Measurements from ENCODE around the gene CCDC181. TPM values are rescaled to one million over a fixed set of nuclear protein-coding genes. Genes with fewer than 3 reads are reported as not detected.
"Not testable (repeated sequence)": the region's sequence is repeated elsewhere in the genome, so short reads cannot be mapped to it uniquely, and the experiment has no call there.

CCDC181 gene
- polyA plus RNA-seq, 2 of the 4 experiments (the other 2 are of a cell fraction) = 0.26 to 0.35 TPM

DNA sequence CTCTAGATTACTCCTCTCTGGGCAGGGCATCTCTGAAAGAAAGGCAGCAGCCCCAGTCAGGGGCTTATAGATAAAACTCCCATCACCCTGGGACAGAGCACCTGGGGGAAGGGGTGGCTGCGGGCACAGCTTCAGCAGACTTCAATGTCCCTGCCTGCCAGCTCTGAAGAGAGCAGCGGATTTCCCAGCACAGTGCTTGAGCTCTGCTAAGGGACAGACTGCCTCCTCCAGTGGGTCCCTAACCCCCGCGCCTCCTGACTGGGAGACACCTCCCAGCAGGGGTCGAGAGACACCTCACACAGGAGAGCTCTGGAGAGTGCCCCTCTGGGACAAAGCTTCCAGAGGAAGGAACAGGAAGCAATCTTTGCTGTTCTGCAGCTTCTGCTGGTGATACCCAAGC is 18.9 kb downstream of the CCDC181 start:
- POLR2A ChIA-PET; H3K9me3 ChIP-seq; H3K4me3 ChIP-seq; H3K4me2 ChIP-seq; CTCF ChIA-PET; H3K27ac ChIP-seq; H3K4me1 ChIP-seq; DNase-seq (ENCODE audit: low read depth in 1 of 2, low spot score in 1 of 2); FAIRE-seq; ATAC-seq: not testable (repeated sequence)
- WGBS (ENCODE audit: missing lambda C conversion rate) = 90% methylated on average over 2 of the region's 5 CpGs

- DNase-seq (ENCODE audit: low read depth in 1 of 2, low spot score in 1 of 2); H3K27ac ChIP-seq; H3K4me2 ChIP-seq; FAIRE-seq; POLR2A ChIA-PET; CTCF ChIA-PET; H3K4me3 ChIP-seq; ATAC-seq; H3K4me1 ChIP-seq: not testable (repeated sequence)
- WGBS (ENCODE audit: missing lambda C conversion rate) = 23% methylated on average over 1 of the region's 1 CpG
- H3K9me3 ChIP-seq = peaks cover 12% of the 10 kb centered on the region; the same call in 2 of the 3 replicates
Measured at GRCh38 chr1:169402578-169402977, 24.7 kb downstream of the CCDC181 start.

DNA sequence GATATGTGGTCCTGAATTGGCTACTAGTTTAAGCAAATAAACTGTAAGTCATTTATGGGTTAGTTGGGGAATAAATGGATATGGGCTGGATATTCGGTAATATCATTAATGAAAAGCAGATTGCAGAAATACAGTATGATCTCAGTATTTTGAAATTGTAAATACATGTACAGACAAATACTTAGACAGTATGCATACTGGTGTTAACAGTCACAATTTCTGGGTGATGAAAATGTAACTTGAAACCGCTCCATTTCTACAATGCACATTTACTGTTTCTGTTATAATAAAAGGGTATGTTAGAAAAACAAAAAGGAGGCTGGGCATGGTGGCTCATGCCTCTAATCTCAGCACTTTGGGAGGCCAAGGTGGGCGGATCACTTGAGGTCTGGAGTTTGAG is 31.3 kb downstream of the CCDC181 start:
- no peak for ATAC-seq
- no peaks in the 10 kb centered on the region for H3K4me1 ChIP-seq
- FAIRE-seq = no peak
- no peak overlapping the region for H3K27ac ChIP-seq
- no peak overlapping the region for H3K4me2 ChIP-seq
- TF ChIP-seq ZFP36 (IDR thresholded peaks at IDR 0.05; ENCODE audit: borderline replicate concordance, partially characterized antibody) (no peak), EHMT2 (IDR thresholded peaks at IDR 0.05; ENCODE audit: low read depth) (no peak)
- TF ChIP-seq, protein P1, sequence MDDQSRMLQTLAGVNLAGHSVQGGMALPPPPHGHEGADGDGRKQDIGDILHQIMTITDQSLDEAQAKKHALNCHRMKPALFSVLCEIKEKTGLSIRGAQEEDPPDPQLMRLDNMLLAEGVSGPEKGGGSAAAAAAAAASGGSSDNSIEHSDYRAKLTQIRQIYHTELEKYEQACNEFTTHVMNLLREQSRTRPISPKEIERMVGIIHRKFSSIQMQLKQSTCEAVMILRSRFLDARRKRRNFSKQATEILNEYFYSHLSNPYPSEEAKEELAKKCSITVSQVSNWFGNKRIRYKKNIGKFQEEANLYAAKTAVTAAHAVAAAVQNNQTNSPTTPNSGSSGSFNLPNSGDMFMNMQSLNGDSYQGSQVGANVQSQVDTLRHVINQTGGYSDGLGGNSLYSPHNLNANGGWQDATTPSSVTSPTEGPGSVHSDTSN (IDR thresholded peaks at IDR 0.05) = no peak
- peaks cover 3% of the 10 kb centered on the region; the same call in 1 of the 3 replicates for H3K9me3 ChIP-seq
- ChIA-PET POLR2A (no interaction called here), CTCF (interaction anchor here (1.0 kb wide), 1 partner anchor 150 kb away, joined by 3 read pairs; no protein-coding TSS in a partner anchor)
- WGBS (ENCODE audit: missing lambda C conversion rate) = 89% methylated on average over 3 of the region's 3 CpGs
- no peak for DNase-seq (ENCODE audit: low read depth in 1 of 2, low spot score in 1 of 2)
- no peak overlapping the region for H3K4me3 ChIP-seq

DNA sequence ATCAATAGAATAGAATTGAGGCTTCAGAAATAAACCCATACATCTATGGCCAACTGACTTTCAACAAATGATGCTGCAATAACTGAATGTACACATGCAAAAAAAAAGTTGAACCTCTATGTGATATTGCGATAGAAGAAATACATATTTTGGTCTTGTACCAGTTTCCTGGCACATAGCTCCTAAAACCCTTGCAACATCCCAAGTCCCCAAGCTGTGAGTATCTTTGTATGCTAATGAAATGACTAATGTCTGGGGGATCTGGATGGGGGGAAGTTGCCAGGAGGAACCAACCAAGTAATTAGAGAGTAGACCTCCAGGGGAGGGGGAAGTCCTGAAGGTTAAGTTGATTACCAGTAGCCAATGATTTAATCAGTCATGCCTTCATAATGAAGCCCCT is 34.9 kb downstream of the CCDC181 start:
- Histone ChIP-seq H3K27ac (no peak overlapping the region), H3K4me3 (no peak overlapping the region), H3K9me3 (no peaks in the 10 kb centered on the region), H3K4me1 (no peaks in the 10 kb centered on the region), H3K4me2 (no peak overlapping the region)
- WGBS (ENCODE audit: missing lambda C conversion rate) = 86% methylated on average over 1 of the region's 1 CpG
- ChIA-PET POLR2A (no interaction called here), CTCF (interaction anchor here (0.6 to 1.1 kb wide), 3 partner anchors 9 to 18 kb away, joined by 3 read pairs; no protein-coding TSS in a partner anchor)
- FAIRE-seq = no peak
- ATAC-seq = no peak
- DNase-seq (ENCODE audit: low read depth in 1 of 2, low spot score in 1 of 2) = no peak
- no peak for TF ChIP-seq SMC3 (IDR thresholded peaks at IDR 0.05)
- no peak for TF ChIP-seq MAFK (IDR thresholded peaks at IDR 0.05; ENCODE audit: partially characterized antibody)
- TF ChIP-seq, protein P2, sequence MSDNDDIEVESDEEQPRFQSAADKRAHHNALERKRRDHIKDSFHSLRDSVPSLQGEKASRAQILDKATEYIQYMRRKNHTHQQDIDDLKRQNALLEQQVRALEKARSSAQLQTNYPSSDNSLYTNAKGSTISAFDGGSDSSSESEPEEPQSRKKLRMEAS (IDR thresholded peaks at IDR 0.05) = no peak

DNA sequence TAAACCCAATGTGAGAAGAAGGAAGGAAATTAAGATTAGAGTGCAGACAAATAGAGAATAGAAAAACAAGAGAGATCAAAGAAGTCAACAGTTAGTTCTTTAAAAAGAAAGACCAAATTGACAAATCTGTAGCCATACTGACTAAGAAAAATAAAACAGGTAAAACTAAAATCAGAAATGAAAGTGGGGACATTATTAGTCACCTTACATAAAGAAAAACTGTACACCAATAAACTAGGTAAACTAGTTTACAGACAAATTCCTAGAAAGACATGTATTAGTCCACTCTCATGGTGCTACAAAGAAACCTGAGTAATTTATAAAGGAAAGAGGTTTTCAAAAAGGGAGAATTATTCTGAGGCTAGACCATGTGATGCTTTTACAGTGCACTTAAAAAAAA is 37.0 kb downstream of the CCDC181 start:
- Histone ChIP-seq H3K9me3 (no peaks in the 10 kb centered on the region), H3K27ac (no peak overlapping the region), H3K4me2 (no peak overlapping the region), H3K4me3 (no peak overlapping the region), H3K4me1 (no peaks in the 10 kb centered on the region)
- ATAC-seq (no peak), DNase-seq (ENCODE audit: low read depth in 1 of 2, low spot score in 1 of 2) (no peak), FAIRE-seq (no peak)
- TF ChIP-seq HOXB13 (CRISPR knock-in tag; IDR thresholded peaks at IDR 0.05; ENCODE audit: low read depth) (no peak), MYC (IDR thresholded peaks at IDR 0.05; ENCODE audit: borderline replicate concordance, low read length) (no peak), FOSL2 (IDR thresholded peaks at IDR 0.05) (no peak), FOSL2 (CRISPR knock-in tag; IDR thresholded peaks at IDR 0.05) (no peak), POLR2AphosphoS2 (conservative IDR thresholded peaks at IDR 0.05; ENCODE audit: low read length) (no peak), RAD21 (conservative IDR thresholded peaks at IDR 0.05 in 1 of 2, IDR thresholded peaks at IDR 0.05 in 1 of 2) (no peak), ZSCAN20 (CRISPR knock-in tag; IDR thresholded peaks at IDR 0.05) (no peak), MAZ (IDR thresholded peaks at IDR 0.05; ENCODE audit: borderline replicate concordance, low read depth, low read length) (no peak), SREBF2 (IDR thresholded peaks at IDR 0.05) (no peak), POLR2A (IDR thresholded peaks at IDR 0.05; ENCODE audit: low read length) (no peak)
- TF ChIP-seq, protein P2 (IDR thresholded peaks at IDR 0.05) = no peak
- TF ChIP-seq, protein P3, sequence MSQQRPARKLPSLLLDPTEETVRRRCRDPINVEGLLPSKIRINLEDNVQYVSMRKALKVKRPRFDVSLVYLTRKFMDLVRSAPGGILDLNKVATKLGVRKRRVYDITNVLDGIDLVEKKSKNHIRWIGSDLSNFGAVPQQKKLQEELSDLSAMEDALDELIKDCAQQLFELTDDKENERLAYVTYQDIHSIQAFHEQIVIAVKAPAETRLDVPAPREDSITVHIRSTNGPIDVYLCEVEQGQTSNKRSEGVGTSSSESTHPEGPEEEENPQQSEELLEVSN (IDR thresholded peaks at IDR 0.05; ENCODE audit: borderline replicate concordance, low read depth) = no peak
- ChIA-PET CTCF (interaction anchor here (0.8 kb wide), 1 partner anchor 787 kb away, joined by 3 read pairs; no protein-coding TSS in a partner anchor), POLR2A (no interaction called here)
